Activated CD8-positive, alpha-beta memory T cell treated with anti-CD3 and anti-CD28 coated beads for 36 hours (primary cell): ENCODE measurements around the gene SRCIN1. TPM values are rescaled to one million over a fixed set of nuclear protein-coding genes. Genes with fewer than 3 reads are reported as not detected.
"Not testable (repeated sequence)": the region's sequence is repeated elsewhere in the genome, so short reads cannot be mapped to it uniquely, and the experiment has no call there.

Experiments used
- CTCF ChIA-PET: fragments of 350-600 bp; sonication (Branson Sonifier 250); formaldehyde crosslinking; loops from one replicate; lab custom pipeline; 2021; ENCODE audit warnings: antibody characterized with exemption; lab: Charles Lee
- POLR2A ChIA-PET: fragments of 350-600 bp; sonication (Branson Sonifier 250); formaldehyde crosslinking; loops from one replicate; lab custom pipeline; 2021; ENCODE audit warnings: antibody characterized with exemption; lab: Charles Lee
- total RNA-seq, 2 experiments: library from RNA; stranded (reverse); gene quantifications; one replicate each; pipeline ENCODE4 v1.2.3, GENCODE V29; 2021

SRCIN1 gene
- total RNA-seq, 2 experiments from 2014 or later: 0.06 to 0.15 TPM

DNA sequence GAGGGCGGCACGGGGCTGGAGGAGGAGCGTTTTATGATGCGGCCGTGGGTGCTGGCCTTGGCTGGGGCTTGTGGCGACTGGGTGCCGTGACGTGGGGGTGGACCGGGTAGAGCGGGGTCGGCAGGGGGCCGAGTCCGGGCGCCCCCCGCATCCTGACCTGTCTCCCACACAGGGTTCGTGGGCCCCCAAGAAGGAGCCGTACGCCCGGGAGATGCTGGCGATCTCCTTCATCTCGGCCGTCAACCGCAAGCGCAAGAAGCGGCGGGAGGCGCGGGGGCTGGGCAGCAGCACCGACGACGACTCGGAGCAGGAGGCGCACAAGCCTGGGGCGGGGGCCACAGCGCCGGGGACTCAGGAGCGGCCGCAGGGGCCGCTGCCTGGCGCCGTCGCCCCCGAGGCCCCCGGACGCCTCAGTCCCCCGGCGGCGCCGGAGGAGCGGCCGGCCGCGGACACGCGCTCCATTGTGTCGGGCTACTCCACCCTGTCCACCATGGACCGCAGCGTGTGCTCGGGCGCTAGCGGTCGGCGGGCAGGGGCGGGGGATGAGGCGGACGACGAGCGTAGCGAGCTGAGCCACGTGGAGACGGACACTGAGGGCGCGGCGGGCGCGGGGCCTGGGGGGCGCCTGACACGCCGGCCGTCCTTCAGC lies 95.9 kb downstream of the SRCIN1 start:
- ChIA-PET POLR2A (no interaction called here), CTCF (interaction anchor here (0.8 to 1.4 kb wide), 6 partner anchors 48 to 291 kb away, joined by 3 to 5 read pairs (median 3); no protein-coding TSS in a partner anchor)

- POLR2A ChIA-PET: no interaction called here
- CTCF ChIA-PET: interaction anchor here (0.8 to 1.4 kb wide), 7 partner anchors 20 to 292 kb away, joined by 3 to 5 read pairs (median 3); no protein-coding TSS in a partner anchor
Measured at GRCh38 chr17:38508954-38509771, 96.6 kb downstream of the SRCIN1 start.

- ChIA-PET POLR2A (no interaction called here), CTCF (interaction anchor here (1.0 to 1.4 kb wide), 4 partner anchors 21 to 293 kb away, joined by 3 to 5 read pairs (median 4); no protein-coding TSS in a partner anchor)
Measured at GRCh38 chr17:38508570-38508950, 97.2 kb downstream of the SRCIN1 start.

DNA sequence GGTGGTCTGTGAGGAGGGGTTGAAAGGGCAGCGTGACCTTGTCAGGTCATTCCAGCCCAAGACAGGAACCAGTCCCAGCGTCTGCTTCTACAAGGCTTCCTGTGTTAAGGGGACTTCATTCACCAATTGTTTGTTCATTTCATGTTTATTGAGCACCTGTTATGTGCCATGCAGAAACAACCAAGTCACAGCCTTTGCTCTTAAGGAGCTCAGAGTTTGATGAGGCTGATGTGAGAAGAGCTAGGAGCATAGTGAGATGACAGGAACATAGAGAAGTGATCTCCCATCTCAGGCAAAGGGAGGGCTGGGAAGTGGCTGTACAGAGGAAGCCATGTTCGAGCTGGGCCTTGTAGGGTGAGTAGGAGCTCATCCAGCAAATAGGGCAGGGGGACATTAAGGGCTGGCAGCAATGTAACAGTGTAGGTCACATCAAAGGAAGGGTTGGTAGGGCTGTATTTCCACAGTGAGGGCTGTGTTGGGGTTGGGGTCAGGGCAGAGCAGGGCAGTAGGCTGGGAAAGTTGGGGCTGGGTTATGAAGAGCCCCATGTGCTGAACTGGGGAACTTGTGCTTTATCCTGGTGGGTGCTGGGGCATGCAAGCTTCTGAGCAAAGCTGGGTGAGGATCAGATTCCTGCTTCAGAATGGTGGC lies 97.7 kb downstream of the SRCIN1 start:
- POLR2A ChIA-PET: no interaction called here

DNA sequence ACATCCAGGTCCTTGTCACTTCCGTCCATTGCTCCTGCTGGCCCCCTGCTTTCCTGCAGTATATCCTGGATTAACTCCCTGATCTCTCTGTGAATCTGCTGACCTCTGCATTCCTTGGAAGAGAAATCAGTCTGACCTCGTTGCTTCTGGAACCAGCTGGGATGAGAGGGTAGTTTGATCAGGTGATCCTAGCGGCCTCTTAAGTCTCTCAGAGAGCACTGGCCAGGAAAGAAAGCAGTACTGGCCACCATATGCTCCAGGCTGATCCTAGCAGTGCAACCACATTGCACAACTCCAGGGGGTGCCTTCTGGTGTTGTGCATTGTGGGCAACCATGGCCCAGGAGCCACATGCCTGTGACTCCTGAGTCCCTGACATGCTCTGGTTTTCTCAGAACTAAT lies 98.3 kb downstream of the SRCIN1 start:
- POLR2A ChIA-PET: no interaction called here
- CTCF ChIA-PET: interaction anchor here (0.6 kb wide), 1 partner anchor 306 kb away, joined by 3 read pairs; no protein-coding TSS in a partner anchor

More for the DNA sequence above, 97.7 kb downstream of the SRCIN1 start:
- CTCF ChIA-PET: interaction anchor here (0.6 to 1.2 kb wide), 2 partner anchors 21 to 305 kb away, joined by 3 read pairs; no protein-coding TSS in a partner anchor

DNA sequence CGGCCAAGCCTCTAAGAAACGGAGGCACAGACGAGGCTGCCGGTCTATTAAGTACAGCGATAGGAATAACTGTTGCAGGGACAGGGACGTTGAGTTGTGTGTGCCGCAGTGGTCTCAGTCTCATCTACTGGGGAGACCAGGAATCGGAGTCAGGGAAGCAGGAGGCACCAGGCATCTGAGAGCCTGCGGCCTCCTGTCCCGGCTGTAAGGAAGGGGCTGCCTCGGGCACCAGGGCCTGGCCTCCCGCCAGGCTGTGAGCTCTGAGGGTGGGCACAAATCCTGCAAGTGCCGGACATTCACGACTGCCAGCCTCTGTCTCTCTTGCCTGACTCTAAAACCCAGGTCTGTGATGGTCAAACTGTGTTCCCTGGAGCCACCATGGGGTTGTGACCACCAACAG lies 101.5 kb downstream of the SRCIN1 start:
- POLR2A ChIA-PET: no interaction called here
- CTCF ChIA-PET: no interaction called here

DNA sequence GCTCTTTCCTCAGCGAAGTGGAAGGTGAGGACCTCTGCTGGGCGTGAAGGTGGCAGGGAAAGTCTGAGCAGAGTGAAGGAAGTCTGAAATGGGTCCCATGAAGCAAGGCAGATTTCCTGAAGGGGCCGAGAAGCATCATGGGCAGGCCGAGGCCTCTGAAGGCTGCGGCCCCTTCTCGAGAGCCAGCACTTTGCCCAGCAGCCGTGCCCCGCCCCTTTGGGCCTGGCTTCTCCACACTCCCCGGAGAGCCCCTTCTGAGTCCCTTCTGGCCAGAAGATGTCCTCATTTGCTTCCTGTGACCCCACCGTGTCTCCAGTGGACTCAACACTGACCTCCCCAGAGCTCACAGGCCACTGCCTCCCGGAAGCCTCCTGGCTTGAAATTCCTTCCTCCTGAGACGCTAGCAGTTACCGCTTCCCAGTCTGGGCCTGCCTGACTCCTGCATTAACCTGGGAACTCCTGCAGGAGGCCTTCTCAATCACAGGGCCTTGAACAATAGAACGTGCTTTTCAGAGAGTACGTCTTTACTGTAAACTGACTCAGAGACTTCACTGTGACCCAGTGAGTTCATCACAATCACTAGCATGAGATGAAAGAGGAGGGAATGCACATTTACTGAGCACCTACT lies 102.4 kb downstream of the SRCIN1 start:
- POLR2A ChIA-PET, CTCF ChIA-PET: not testable (repeated sequence)

DNA sequence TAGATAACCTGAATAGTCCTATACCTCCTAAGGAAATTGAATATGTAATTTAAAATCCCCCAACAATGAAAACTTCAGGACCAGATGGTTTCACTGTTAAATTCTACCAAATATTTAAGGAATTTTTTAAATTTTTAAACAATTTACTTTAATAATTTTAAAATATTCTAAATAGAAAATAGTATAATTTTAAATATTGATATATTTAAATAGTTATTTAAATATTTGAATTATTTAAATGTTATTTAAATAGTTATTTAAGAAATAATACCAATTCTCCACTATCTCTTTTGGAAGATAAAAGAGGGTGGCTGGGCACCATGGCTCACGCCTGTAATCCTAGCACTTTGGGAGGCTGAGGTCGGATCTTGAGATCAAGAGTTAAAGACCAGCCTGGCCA lies 104.0 kb downstream of the SRCIN1 start:
- POLR2A ChIA-PET: not testable (repeated sequence)

GRCh38 chr17:38499230-38499629 lies 106.5 kb downstream of the SRCIN1 start:
- CTCF ChIA-PET, POLR2A ChIA-PET: not testable (repeated sequence)

More for the DNA sequence above, 104.0 kb downstream of the SRCIN1 start:
- CTCF ChIA-PET: not testable (repeated sequence)

DNA sequence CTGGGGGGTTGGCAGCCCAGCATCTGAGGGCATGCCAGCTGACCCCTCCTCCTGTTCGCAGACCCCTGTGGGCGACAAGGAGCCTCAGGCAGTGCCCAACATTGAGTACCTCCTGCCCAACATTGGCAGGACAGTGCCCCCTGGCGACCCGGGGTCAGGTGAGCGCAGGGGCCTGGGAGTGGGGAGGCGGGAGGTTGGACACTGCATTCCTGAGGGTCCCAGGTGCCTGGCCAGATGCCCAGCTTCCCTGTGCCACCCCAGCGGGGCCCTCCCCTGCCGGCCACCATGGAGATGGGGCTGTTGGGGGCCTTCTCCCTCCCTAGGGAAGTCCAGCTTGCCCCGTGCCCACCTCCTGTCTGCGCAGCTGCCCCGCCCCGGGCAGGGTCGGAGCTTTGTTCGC lies 107.4 kb downstream of the SRCIN1 start:
- ChIA-PET CTCF (no interaction called here), POLR2A (no interaction called here)

- CTCF ChIA-PET: interaction anchor here (0.6 kb wide), 1 partner anchor 1065 kb away, joined by 4 read pairs; no protein-coding TSS in a partner anchor
Measured at GRCh38 chr17:38497656-38498055, 108.1 kb downstream of the SRCIN1 start.

GRCh38 chr17:38494152-38494551 lies 111.6 kb downstream of the SRCIN1 start:
- POLR2A ChIA-PET, CTCF ChIA-PET: not testable (repeated sequence)

More at GRCh38 chr17:38497656-38498055, 108.1 kb downstream of the SRCIN1 start:
- POLR2A ChIA-PET: not testable (repeated sequence)

DNA sequence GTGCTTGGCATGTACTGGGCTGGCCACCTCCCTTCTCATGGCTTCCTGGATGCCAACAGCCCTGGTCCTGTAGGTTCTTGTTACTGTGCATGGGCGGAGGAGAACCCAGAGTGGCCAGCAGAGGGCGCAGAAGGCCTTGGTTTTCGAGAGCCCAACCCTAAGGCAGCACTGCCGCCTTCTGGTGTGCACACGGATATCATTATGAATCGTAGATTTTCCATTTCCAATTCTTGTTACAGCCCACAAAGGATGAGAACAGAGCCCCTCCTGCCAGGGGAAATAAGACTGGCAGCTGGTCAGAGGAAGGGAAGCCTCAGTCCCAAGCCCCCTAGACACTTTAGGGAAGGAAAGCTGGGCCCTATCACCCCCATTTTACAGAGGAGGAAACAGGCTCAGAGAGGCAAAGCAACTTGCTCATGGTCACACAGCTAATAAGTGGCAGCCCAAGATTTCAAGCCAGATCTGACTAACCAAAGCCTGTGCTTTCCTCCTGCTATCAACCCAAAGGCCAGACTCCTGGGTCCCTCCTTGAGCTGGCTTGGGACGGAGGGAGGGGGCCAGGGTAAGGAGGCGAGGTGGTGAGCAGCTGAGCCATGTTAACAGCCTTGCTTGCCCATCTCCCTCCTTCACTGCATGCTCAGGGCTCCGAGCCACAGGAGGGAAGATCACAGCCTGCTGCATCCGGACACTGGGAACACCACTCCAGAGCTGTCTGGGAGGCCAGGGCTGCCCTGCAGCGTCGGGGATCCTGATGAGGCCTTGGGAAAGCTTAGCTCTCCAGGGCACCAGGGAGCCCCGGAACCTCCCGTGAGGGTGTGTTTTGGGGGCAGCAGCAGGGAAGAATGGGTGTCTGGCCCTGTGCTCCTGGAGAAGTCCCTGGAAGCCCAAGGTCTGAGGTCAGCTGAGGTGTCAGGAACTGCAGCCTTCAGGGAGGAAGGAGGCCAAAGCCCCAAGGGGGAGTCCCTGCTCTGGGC lies 113.4 kb downstream of the SRCIN1 start:
- POLR2A ChIA-PET: not testable (repeated sequence)
- CTCF ChIA-PET: interaction anchor here (0.7 to 1.5 kb wide), 3 partner anchors 66 to 175 kb away, joined by 3 to 6 read pairs (median 4); no protein-coding TSS in a partner anchor

- POLR2A ChIA-PET: not testable (repeated sequence)
- CTCF ChIA-PET: interaction anchor here (0.6 to 0.9 kb wide), 2 partner anchors 14 to 174 kb away, joined by 3 to 4 read pairs; no protein-coding TSS in a partner anchor
Measured at GRCh38 chr17:38491346-38492066, 114.2 kb downstream of the SRCIN1 start.

DNA sequence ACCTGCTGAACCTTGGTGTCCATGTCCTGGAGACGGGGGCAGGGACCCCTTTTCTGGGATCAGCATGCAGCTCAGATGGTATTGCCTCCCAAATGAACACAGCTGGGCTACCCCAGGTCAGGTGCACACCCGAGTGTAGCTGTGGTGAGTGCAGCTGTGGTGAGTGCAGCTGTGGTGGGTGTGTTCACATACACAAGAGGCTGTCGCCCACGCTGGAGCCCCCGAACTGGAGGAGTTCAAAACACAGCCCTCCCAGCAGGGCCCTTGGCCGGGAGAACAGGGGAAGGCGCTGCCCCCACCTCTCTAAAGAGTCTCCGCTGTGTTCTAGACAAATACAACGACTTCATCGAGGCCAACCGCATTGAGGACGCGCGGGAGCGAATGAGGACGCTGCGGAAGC lies 116.0 kb downstream of the SRCIN1 start:
- CTCF ChIA-PET, POLR2A ChIA-PET: not testable (repeated sequence)

DNA sequence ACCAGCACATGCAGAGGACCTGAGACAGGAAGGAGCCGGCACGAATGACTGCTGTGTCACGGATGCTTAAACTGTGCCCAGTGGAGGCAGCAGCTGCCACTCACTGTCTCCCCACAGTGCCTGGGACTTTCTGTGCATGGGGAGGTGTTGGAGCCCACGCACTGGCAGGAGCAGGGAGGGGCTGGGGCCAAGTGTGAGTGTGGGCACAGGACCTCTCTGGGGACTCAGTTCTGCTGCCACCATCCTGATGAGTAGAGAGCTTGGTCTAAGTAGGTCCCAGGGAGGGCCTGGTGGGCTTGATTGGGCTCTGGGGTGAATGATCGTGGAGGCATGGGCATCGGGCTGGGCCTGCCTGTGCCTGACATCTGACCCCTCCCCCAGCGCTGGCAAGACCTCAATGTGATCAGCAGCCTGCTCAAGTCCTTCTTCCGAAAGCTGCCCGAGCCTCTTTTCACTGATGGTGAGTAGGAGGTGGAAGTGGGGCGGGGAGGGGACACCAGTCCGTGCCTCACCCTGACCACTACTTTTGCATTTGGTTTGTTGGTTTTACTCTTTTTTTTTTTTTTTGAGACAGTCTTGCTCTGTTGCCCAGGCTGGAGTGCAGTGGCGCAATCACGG lies 120.0 kb downstream of the SRCIN1 start:
- POLR2A ChIA-PET: not testable (repeated sequence)
- CTCF ChIA-PET: interaction anchor here (0.6 to 1.4 kb wide), 3 partner anchors 37 to 171 kb away, joined by 3 read pairs; no protein-coding TSS in a partner anchor

DNA sequence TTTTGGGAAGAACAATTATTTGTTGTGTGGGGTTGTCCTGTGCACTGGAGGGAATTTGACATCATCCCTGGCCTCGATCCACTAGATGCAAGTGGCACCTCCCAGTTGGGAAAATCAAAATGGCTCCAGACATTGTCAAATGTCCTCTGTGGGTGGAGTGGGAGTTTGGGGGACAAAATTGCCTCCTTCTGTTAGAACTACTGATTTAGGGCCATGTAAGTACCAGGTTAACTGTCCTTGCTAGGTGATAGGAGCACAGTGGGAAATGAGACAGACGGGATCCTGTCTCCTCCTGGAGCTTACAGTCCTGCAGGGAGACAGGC lies 120.6 kb downstream of the SRCIN1 start:
- ChIA-PET CTCF (interaction anchor here (0.6 to 1.4 kb wide), 3 partner anchors 37 to 171 kb away, joined by 3 read pairs; no protein-coding TSS in a partner anchor), POLR2A (no interaction called here)
